GM19351 (cell line): Measurements from ENCODE around the gene SLC39A2.
"Not testable (repeated sequence)": the region's sequence is repeated elsewhere in the genome, so short reads cannot be mapped to it uniquely, and the experiment has no call there.

Source experiments
- ATAC-seq: cut with Tn5 transposase; IDR thresholded peaks from one replicate; pipeline ENCODE4 v1.9.1; 2021; ENCODE audit warnings: mild to moderate bottlenecking, moderate library complexity; ENCODE audit not compliant: unreplicated experiment

SLC39A2 gene

GRCh38 chr14:21024585-21025370 is 25.7 kb downstream of the SLC39A2 start, which contains the start of gene NDRG2:
TSS of gene NDRG2 (minus strand) at chr14:21025061. CDS start at chr14:21023315, 1,746 bp downstream.
- ATAC-seq, result no peak

GRCh38 chr14:21025371-21026273 is 26.5 kb downstream of the SLC39A2 start:
- no peak for ATAC-seq

- no peak for ATAC-seq
Observed at GRCh38 chr14:21026274-21026987, 27.3 kb downstream of the SLC39A2 start.

- ATAC-seq, result no peak
Observed at GRCh38 chr14:21026988-21027315, 27.9 kb downstream of the SLC39A2 start.

GRCh38 chr14:21029917-21030316 is 30.8 kb downstream of the SLC39A2 start, which contains the start of gene TPPP2:
TSS of gene TPPP2 (plus strand) at chr14:21030217. CDS start at chr14:21030582, 365 bp downstream.
- ATAC-seq, result no peak

- no peak for ATAC-seq
Observed at GRCh38 chr14:21030531-21030930, 31.4 kb downstream of the SLC39A2 start.

- no peak for ATAC-seq
Observed at GRCh38 chr14:21032326-21033132, 33.4 kb downstream of the SLC39A2 start.

- no peak for ATAC-seq
Observed at GRCh38 chr14:21033133-21033698, 34.1 kb downstream of the SLC39A2 start.

GRCh38 chr14:21034707-21035106 is 35.6 kb downstream of the SLC39A2 start, which contains the start of gene RNASE13:
TSS of gene RNASE13 (minus strand) at chr14:21034807. CDS start at chr14:21034288, 519 bp downstream.
- ATAC-seq, result no peak

GRCh38 chr14:21036751-21037150 is 37.7 kb downstream of the SLC39A2 start:
- no peak for ATAC-seq

GRCh38 chr14:21037156-21037555 is 38.1 kb downstream of the SLC39A2 start:
- no peak for ATAC-seq

- no peak for ATAC-seq
Observed at GRCh38 chr14:21038441-21039422, 39.6 kb downstream of the SLC39A2 start.

GRCh38 chr14:21039585-21040369 is 40.7 kb downstream of the SLC39A2 start:
- no peak for ATAC-seq

- no peak for ATAC-seq
Observed at GRCh38 chr14:21040370-21040925, 41.4 kb downstream of the SLC39A2 start.

- ATAC-seq, result not testable (repeated sequence)
Observed at GRCh38 chr14:21040941-21041340, 41.8 kb downstream of the SLC39A2 start.

- ATAC-seq, result no peak
Observed at GRCh38 chr14:21041676-21042433, 42.8 kb downstream of the SLC39A2 start, which contains the start of gene RNASE7. TSS of gene RNASE7 (plus strand) at chr14:21042362. CDS start at chr14:21042993, 631 bp downstream.

- ATAC-seq, result no peak
Observed at GRCh38 chr14:21042918-21043317, 43.8 kb downstream of the SLC39A2 start.
